Activated naive CD8-positive, alpha-beta T cell treated with anti-CD3 and anti-CD28 coated beads, Interleukin-2, amount 10 ng/mL, durations not matched to agents 7 days and 5 days (primary cell): ENCODE results near the gene CEP131. TPM values are rescaled to one million over a fixed set of nuclear protein-coding genes. Genes with fewer than 3 reads are reported as not detected.

Source experiments
- ATAC-seq: fragments of 150-1000 bp; cut with Tn5 transposase; one replicate; pipeline ENCODE4 v1.10.0; 2021; ENCODE audit warnings: low read depth, moderate library complexity
- POLR2A ChIA-PET: fragments of 350-600 bp; sonication (Branson Sonifier 250); formaldehyde crosslinking; loops from one replicate; lab custom pipeline; 2021; ENCODE audit warnings: antibody characterized with exemption; lab: Charles Lee
- DNase-seq: peaks from one replicate; pipeline ENCODE4 v3.0.0; 2021
- H3K27ac Mint-ChIP-seq: one replicate; pipeline ENCODE4 v1.8.0; 2022; ENCODE audit warnings: mild to moderate bottlenecking, mixed read lengths
- H3K27me3 Mint-ChIP-seq: one replicate; pipeline ENCODE4 v1.8.0; 2022; ENCODE audit warnings: mild to moderate bottlenecking, moderate library complexity, mixed read lengths
- H3K36me3 Mint-ChIP-seq: one replicate; pipeline ENCODE4 v1.8.0; 2021; ENCODE audit warnings: mild to moderate bottlenecking, mixed read lengths
- H3K4me1 Mint-ChIP-seq: one replicate; pipeline ENCODE4 v1.8.0; 2021; ENCODE audit warnings: mixed read lengths
- H3K4me3 Mint-ChIP-seq: one replicate; pipeline ENCODE4 v1.8.0; 2022; ENCODE audit warnings: mild to moderate bottlenecking, moderate library complexity, mixed read lengths
- H3K9me3 Mint-ChIP-seq: one replicate; pipeline ENCODE4 v1.8.0; 2021; ENCODE audit warnings: mixed read lengths
- total RNA-seq, 2 experiments: library from RNA; stranded (reverse); gene quantifications; one replicate each; pipeline ENCODE4 v1.2.3, GENCODE V29; 2021

CEP131 gene
- total RNA-seq, 2 experiments from 2014 or later, result 18.4 to 20.7 TPM

- POLR2A ChIA-PET, result no interaction called here
- H3K36me3 Mint-ChIP-seq, result no peaks in the 10 kb centered on the region
- ATAC-seq, result no peak
- peaks cover 2% of the 10 kb centered on the region for H3K4me1 Mint-ChIP-seq
- H3K9me3 Mint-ChIP-seq, result no peaks in the 10 kb centered on the region
- H3K4me3 Mint-ChIP-seq, result no peak overlapping the region
- no peak overlapping the region for H3K27ac Mint-ChIP-seq
- DNase-seq, result no peak
- no peaks in the 10 kb centered on the region for H3K27me3 Mint-ChIP-seq
Observed at GRCh38 chr17:81247339-81247990, 24.7 kb upstream of the CEP131 start.

- H3K36me3 Mint-ChIP-seq, result peaks cover 3% of the 10 kb centered on the region
- POLR2A ChIA-PET, result no interaction called here
- H3K27me3 Mint-ChIP-seq, result no peaks in the 10 kb centered on the region
- DNase-seq (no peak), ATAC-seq (no peak)
- H3K9me3 Mint-ChIP-seq, result no peaks in the 10 kb centered on the region
- no peak overlapping the region for H3K4me3 Mint-ChIP-seq
- peaks cover 3% of the 10 kb centered on the region for H3K4me1 Mint-ChIP-seq
- no peak overlapping the region for H3K27ac Mint-ChIP-seq
Observed at GRCh38 chr17:81246679-81247338, 24.0 kb upstream of the CEP131 start.

- DNase-seq (no peak), ATAC-seq (no peak)
- H3K4me1 Mint-ChIP-seq, result peaks cover 6% of the 10 kb centered on the region
- H3K27me3 Mint-ChIP-seq, result no peaks in the 10 kb centered on the region
- H3K36me3 Mint-ChIP-seq, result peaks cover 3% of the 10 kb centered on the region
- H3K9me3 Mint-ChIP-seq, result no peaks in the 10 kb centered on the region
- no peak overlapping the region for H3K4me3 Mint-ChIP-seq
- no peak overlapping the region for H3K27ac Mint-ChIP-seq
- POLR2A ChIA-PET, result interaction anchor here (0.6 kb wide), 1 partner anchor 262 kb away, joined by 3 read pairs; no protein-coding TSS in a partner anchor
Observed at GRCh38 chr17:81246343-81246670, 23.5 kb upstream of the CEP131 start.

- H3K27ac Mint-ChIP-seq, result no peak overlapping the region
- POLR2A ChIA-PET, result interaction anchor here (0.6 kb wide), 1 partner anchor 263 kb away, joined by 3 read pairs; no protein-coding TSS in a partner anchor
- DNase-seq (no peak), ATAC-seq (no peak)
- H3K36me3 Mint-ChIP-seq, result peaks cover 5% of the 10 kb centered on the region
- no peak overlapping the region for H3K4me3 Mint-ChIP-seq
- H3K9me3 Mint-ChIP-seq, result no peaks in the 10 kb centered on the region
- peaks cover 10% of the 10 kb centered on the region for H3K4me1 Mint-ChIP-seq
- H3K27me3 Mint-ChIP-seq, result no peaks in the 10 kb centered on the region
Observed at GRCh38 chr17:81245665-81246342, 23.0 kb upstream of the CEP131 start.

GRCh38 chr17:81245024-81245664 is 22.4 kb upstream of the CEP131 start:
- no peak for DNase-seq

GRCh38 chr17:81244358-81245023 is 21.7 kb upstream of the CEP131 start:
- Mint-ChIP-seq H3K4me1 (peaks cover 18% of the 10 kb centered on the region), H3K27me3 (no peaks in the 10 kb centered on the region), H3K36me3 (peaks cover 5% of the 10 kb centered on the region), H3K4me3 (no peak overlapping the region), H3K27ac (no peak overlapping the region), H3K9me3 (no peaks in the 10 kb centered on the region)
- no peak for DNase-seq
- ATAC-seq, result no peak
- POLR2A ChIA-PET, result interaction anchor here (0.6 kb wide), 1 partner anchor 224 kb away, joined by 3 read pairs; no protein-coding TSS in a partner anchor

More at GRCh38 chr17:81245024-81245664, 22.4 kb upstream of the CEP131 start:
- H3K9me3 Mint-ChIP-seq, result no peaks in the 10 kb centered on the region
- H3K36me3 Mint-ChIP-seq, result peaks cover 5% of the 10 kb centered on the region
- H3K4me3 Mint-ChIP-seq, result no peak overlapping the region
- H3K27me3 Mint-ChIP-seq, result no peaks in the 10 kb centered on the region
- no peak overlapping the region for H3K27ac Mint-ChIP-seq
- no peak for ATAC-seq
- H3K4me1 Mint-ChIP-seq, result peaks cover 15% of the 10 kb centered on the region
- POLR2A ChIA-PET, result no interaction called here

- Mint-ChIP-seq H3K27ac (no peak overlapping the region), H3K4me1 (peaks cover 18% of the 10 kb centered on the region), H3K36me3 (peaks cover 5% of the 10 kb centered on the region), H3K27me3 (no peaks in the 10 kb centered on the region), H3K4me3 (no peak overlapping the region), H3K9me3 (no peaks in the 10 kb centered on the region)
- DNase-seq, result no peak
- POLR2A ChIA-PET, result no interaction called here
- ATAC-seq, result no peak
Observed at GRCh38 chr17:81243333-81243664, 20.5 kb upstream of the CEP131 start.

GRCh38 chr17:81242421-81243332 is 19.9 kb upstream of the CEP131 start:
- ATAC-seq, result no peak
- no peak for DNase-seq
- Mint-ChIP-seq H3K27ac (no peak overlapping the region), H3K4me3 (peak overlapping the region; percentile 28), H3K4me1 (peaks cover 23% of the 10 kb centered on the region), H3K27me3 (no peaks in the 10 kb centered on the region), H3K36me3 (peaks cover 5% of the 10 kb centered on the region), H3K9me3 (no peaks in the 10 kb centered on the region)
- POLR2A ChIA-PET, result no interaction called here

- DNase-seq, result peak; percentile 84
- peaks cover 5% of the 10 kb centered on the region for H3K36me3 Mint-ChIP-seq
- POLR2A ChIA-PET, result no interaction called here
- peaks cover 30% of the 10 kb centered on the region for H3K4me1 Mint-ChIP-seq
- no peaks in the 10 kb centered on the region for H3K9me3 Mint-ChIP-seq
- peak overlapping the region; percentile 28 for H3K4me3 Mint-ChIP-seq
- no peak overlapping the region for H3K27ac Mint-ChIP-seq
- ATAC-seq, result no peak
- H3K27me3 Mint-ChIP-seq, result no peaks in the 10 kb centered on the region
Observed at GRCh38 chr17:81241648-81242420, 19.1 kb upstream of the CEP131 start.

- Mint-ChIP-seq H3K27me3 (no peaks in the 10 kb centered on the region), H3K36me3 (peaks cover 5% of the 10 kb centered on the region), H3K27ac (peak overlapping the region; percentile 50), H3K4me1 (peaks cover 30% of the 10 kb centered on the region), H3K4me3 (peak overlapping the region; percentile 52), H3K9me3 (no peaks in the 10 kb centered on the region)
- no peak for DNase-seq
- ATAC-seq, result no peak
- POLR2A ChIA-PET, result no interaction called here
Observed at GRCh38 chr17:81241203-81241602, 18.4 kb upstream of the CEP131 start.

- Mint-ChIP-seq H3K4me1 (peaks cover 30% of the 10 kb centered on the region), H3K36me3 (peaks cover 5% of the 10 kb centered on the region), H3K9me3 (no peaks in the 10 kb centered on the region), H3K27ac (peak overlapping the region; percentile 50), H3K4me3 (peak overlapping the region; percentile 93), H3K27me3 (no peaks in the 10 kb centered on the region)
- ATAC-seq (no peak), DNase-seq (no peak)
- POLR2A ChIA-PET, result no interaction called here
Observed at GRCh38 chr17:81240761-81241160, 18.0 kb upstream of the CEP131 start.
